ENCODE measurements around the gene EHD4.

DNA sequence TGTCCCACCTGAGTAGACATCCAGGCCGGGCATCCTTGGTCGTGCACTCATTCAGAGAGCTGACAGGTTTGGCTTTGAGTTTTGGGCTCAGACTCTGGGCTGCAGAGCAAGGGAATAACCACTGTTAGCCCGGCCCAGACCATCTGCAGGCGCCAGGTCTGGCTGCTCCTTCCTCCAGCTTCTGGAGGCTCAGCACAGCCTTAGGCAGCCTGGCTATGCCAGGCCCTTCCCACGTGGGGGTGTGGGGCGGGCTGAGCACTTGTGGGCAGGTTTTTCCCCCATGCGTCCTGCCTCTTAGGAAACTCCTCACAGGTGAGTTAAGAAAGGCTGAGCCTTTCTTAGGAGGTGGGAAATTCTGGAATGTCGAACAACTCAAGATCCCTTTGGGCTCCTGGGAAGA is 122.5 kb downstream of the EHD4 start:
- TF ChIP-seq, protein P1, sequence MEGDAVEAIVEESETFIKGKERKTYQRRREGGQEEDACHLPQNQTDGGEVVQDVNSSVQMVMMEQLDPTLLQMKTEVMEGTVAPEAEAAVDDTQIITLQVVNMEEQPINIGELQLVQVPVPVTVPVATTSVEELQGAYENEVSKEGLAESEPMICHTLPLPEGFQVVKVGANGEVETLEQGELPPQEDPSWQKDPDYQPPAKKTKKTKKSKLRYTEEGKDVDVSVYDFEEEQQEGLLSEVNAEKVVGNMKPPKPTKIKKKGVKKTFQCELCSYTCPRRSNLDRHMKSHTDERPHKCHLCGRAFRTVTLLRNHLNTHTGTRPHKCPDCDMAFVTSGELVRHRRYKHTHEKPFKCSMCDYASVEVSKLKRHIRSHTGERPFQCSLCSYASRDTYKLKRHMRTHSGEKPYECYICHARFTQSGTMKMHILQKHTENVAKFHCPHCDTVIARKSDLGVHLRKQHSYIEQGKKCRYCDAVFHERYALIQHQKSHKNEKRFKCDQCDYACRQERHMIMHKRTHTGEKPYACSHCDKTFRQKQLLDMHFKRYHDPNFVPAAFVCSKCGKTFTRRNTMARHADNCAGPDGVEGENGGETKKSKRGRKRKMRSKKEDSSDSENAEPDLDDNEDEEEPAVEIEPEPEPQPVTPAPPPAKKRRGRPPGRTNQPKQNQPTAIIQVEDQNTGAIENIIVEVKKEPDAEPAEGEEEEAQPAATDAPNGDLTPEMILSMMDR (conservative IDR thresholded peaks at IDR 0.05 in 1 of 2, IDR thresholded peaks at IDR 0.05 in 1 of 2; ENCODE audit: low read depth in 1 of 2, low read length in 2 of 2), result no peak
- no peak for TF ChIP-seq EZH2 (IDR thresholded peaks at IDR 0.05; ENCODE audit: low read length, missing control alignments)

Data from fibroblast of lung (primary cell).